ENCODE data around the gene ATOH8.
"Not testable (repeated sequence)": the region's sequence is repeated elsewhere in the genome, so short reads cannot be mapped to it uniquely, and the experiment has no call there.

DNA sequence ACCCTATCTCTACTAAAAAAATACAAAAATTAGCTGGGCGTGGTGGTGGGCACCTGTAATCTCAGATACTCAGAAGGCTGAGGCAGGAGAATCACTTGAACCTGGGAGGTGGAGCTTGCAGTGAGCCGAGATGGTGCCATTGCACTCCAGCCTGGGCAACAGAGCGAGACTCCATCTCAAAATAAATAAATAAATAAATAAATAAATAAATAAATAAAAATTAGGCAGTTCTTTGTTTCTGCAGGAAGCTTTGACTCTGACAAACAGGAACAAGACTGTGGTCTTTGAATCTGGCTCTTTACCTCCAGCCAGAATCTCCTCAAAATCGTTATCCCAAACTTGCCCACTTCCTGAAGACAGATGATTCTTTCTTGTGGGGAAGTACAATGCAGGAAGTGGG is 75.6 kb downstream of the ATOH8 start:
- TF ChIP-seq BHLHE40 (IDR thresholded peaks at IDR 0.05; ENCODE audit: low read depth, low read length); RAD21 (conservative IDR thresholded peaks at IDR 0.05 in 1 of 2, IDR thresholded peaks at IDR 0.05 in 1 of 2); ZNF302 (CRISPR knock-in tag; IDR thresholded peaks at IDR 0.05); POLR2A (IDR thresholded peaks at IDR 0.05; ENCODE audit: low read length); PHF8 (IDR thresholded peaks at IDR 0.05; ENCODE audit: borderline replicate concordance, low read depth); MAZ (IDR thresholded peaks at IDR 0.05; ENCODE audit: borderline replicate concordance, low read depth, low read length); TFCP2L1 (CRISPR knock-in tag; IDR thresholded peaks at IDR 0.05); MAFK (IDR thresholded peaks at IDR 0.05; ENCODE audit: partially characterized antibody); EP300 (IDR thresholded peaks at IDR 0.05); RFX5 (IDR thresholded peaks at IDR 0.05): not testable (repeated sequence)
- TF ChIP-seq, protein P1, sequence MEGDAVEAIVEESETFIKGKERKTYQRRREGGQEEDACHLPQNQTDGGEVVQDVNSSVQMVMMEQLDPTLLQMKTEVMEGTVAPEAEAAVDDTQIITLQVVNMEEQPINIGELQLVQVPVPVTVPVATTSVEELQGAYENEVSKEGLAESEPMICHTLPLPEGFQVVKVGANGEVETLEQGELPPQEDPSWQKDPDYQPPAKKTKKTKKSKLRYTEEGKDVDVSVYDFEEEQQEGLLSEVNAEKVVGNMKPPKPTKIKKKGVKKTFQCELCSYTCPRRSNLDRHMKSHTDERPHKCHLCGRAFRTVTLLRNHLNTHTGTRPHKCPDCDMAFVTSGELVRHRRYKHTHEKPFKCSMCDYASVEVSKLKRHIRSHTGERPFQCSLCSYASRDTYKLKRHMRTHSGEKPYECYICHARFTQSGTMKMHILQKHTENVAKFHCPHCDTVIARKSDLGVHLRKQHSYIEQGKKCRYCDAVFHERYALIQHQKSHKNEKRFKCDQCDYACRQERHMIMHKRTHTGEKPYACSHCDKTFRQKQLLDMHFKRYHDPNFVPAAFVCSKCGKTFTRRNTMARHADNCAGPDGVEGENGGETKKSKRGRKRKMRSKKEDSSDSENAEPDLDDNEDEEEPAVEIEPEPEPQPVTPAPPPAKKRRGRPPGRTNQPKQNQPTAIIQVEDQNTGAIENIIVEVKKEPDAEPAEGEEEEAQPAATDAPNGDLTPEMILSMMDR (IDR thresholded peaks at IDR 0.05) = not testable (repeated sequence)
- TF ChIP-seq, protein P2, sequence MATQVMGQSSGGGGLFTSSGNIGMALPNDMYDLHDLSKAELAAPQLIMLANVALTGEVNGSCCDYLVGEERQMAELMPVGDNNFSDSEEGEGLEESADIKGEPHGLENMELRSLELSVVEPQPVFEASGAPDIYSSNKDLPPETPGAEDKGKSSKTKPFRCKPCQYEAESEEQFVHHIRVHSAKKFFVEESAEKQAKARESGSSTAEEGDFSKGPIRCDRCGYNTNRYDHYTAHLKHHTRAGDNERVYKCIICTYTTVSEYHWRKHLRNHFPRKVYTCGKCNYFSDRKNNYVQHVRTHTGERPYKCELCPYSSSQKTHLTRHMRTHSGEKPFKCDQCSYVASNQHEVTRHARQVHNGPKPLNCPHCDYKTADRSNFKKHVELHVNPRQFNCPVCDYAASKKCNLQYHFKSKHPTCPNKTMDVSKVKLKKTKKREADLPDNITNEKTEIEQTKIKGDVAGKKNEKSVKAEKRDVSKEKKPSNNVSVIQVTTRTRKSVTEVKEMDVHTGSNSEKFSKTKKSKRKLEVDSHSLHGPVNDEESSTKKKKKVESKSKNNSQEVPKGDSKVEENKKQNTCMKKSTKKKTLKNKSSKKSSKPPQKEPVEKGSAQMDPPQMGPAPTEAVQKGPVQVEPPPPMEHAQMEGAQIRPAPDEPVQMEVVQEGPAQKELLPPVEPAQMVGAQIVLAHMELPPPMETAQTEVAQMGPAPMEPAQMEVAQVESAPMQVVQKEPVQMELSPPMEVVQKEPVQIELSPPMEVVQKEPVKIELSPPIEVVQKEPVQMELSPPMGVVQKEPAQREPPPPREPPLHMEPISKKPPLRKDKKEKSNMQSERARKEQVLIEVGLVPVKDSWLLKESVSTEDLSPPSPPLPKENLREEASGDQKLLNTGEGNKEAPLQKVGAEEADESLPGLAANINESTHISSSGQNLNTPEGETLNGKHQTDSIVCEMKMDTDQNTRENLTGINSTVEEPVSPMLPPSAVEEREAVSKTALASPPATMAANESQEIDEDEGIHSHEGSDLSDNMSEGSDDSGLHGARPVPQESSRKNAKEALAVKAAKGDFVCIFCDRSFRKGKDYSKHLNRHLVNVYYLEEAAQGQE (IDR thresholded peaks at IDR 0.05) = not testable (repeated sequence)
- TF ChIP-seq, protein P3, sequence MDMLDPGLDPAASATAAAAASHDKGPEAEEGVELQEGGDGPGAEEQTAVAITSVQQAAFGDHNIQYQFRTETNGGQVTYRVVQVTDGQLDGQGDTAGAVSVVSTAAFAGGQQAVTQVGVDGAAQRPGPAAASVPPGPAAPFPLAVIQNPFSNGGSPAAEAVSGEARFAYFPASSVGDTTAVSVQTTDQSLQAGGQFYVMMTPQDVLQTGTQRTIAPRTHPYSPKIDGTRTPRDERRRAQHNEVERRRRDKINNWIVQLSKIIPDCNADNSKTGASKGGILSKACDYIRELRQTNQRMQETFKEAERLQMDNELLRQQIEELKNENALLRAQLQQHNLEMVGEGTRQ (IDR thresholded peaks at IDR 0.05) = not testable (repeated sequence)

All from A549 (cell line).